Hepatocyte (in vitro differentiated cells): ENCODE measurements around the gene FLT4. TPM values are rescaled to one million over a fixed set of nuclear protein-coding genes. Genes with fewer than 3 reads are reported as not detected.
A peak's percentile ranks its signal among the peaks of the same experiment; 100 is the strongest.

Experiments used
- DNase-seq: peaks from one replicate; pipeline ENCODE4 v3.0.0-alpha.2; 2016; ENCODE audit warnings: low spot score
- H2AFZ ChIP-seq: fragments of 200-600 bp; sonication (generic); 2 replicates; pipeline ENCODE4 v1.6.0; 2016; ENCODE audit warnings: antibody characterized with exemption, mild to moderate bottlenecking
- H3K27ac ChIP-seq: fragments of 200-600 bp; sonication (generic); 2 replicates; pipeline ENCODE4 v1.5.1; 2016; ENCODE audit warnings: mild to moderate bottlenecking
- H3K27me3 ChIP-seq: fragments of 200-600 bp; sonication (generic); 2 replicates; pipeline ENCODE4 v1.6.1; 2016
- H3K36me3 ChIP-seq: fragments of 200-600 bp; sonication (generic); replicated peaks from 2 replicates; pipeline ENCODE4 v1.5.1; 2016; ENCODE audit warnings: low read depth; ENCODE audit not compliant: insufficient read depth
- H3K4me1 ChIP-seq: fragments of 200-600 bp; sonication (generic); 2 replicates; pipeline ENCODE4 v1.5.1; 2016; ENCODE audit warnings: mild to moderate bottlenecking, moderate library complexity; ENCODE audit not compliant: insufficient read depth
- H3K4me2 ChIP-seq: fragments of 200-600 bp; sonication (generic); 2 replicates; pipeline ENCODE4 v1.6.0; 2016
- H3K4me3 ChIP-seq: fragments of 200-600 bp; sonication (generic); 2 replicates; pipeline ENCODE4 v1.5.1; 2016; ENCODE audit warnings: mild to moderate bottlenecking
- H3K79me2 ChIP-seq: fragments of 200-600 bp; sonication (generic); 2 replicates; pipeline ENCODE4 v1.6.0; 2017; ENCODE audit warnings: mild to moderate bottlenecking
- H3K9me2 ChIP-seq: fragments of 200-600 bp; sonication (generic); replicated peaks from 2 replicates; pipeline ENCODE4 v1.6.0; 2017; ENCODE audit warnings: mild to moderate bottlenecking; ENCODE audit not compliant: insufficient read depth
- H3K9me3 ChIP-seq: fragments of 200-600 bp; sonication (generic); 2 replicates; pipeline ENCODE4 v1.5.1; 2016; ENCODE audit warnings: low read depth, mild to moderate bottlenecking
- H4K20me1 ChIP-seq: fragments of 200-600 bp; sonication (generic); 2 replicates; pipeline ENCODE4 v1.6.0; 2016; ENCODE audit warnings: mild to moderate bottlenecking; ENCODE audit not compliant: insufficient read depth, poor library complexity, severe bottlenecking
- CTCF ChIP-seq: fragments of 200-600 bp; sonication (generic); IDR thresholded peaks from 2 replicates; pipeline ENCODE4 v1.5.1; 2016; ENCODE audit warnings: antibody characterized with exemption, mild to moderate bottlenecking; ENCODE audit not compliant: poor library complexity
- EZH2 ChIP-seq: fragments of 200-600 bp; sonication (generic); IDR thresholded peaks from 2 replicates; pipeline ENCODE4 v1.6.1; 2016; ENCODE audit warnings: antibody characterized with exemption, mild to moderate bottlenecking, borderline replicate concordance
- EZH2phosphoT487 ChIP-seq: fragments of 200-600 bp; sonication (generic); IDR thresholded peaks from one replicate; pipeline ENCODE4 v1.6.1; 2018; ENCODE audit warnings: antibody characterized with exemption, mild to moderate bottlenecking, low read depth, moderate library complexity; ENCODE audit not compliant: unreplicated experiment, severe bottlenecking
- WGBS: methylation state at CpG from one replicate; pipeline ENCODE4 v1.1.6; 2016; ENCODE audit warnings: low lambda C conversion rate; ENCODE audit errors: missing lambda C conversion rate; 5-methylcytosine and 5-hydroxymethylcytosine counted together
- polyA plus RNA-seq: library from polyadenylated mRNA; unstranded; fragments of >200 nt; fragmentation: Nextera tagmentation; extraction: Ambion mirVana; gene quantifications from 2 replicates; pipeline ENCODE4 v1.2.1, GENCODE V29; 2016
- total RNA-seq: library from RNA; depleted of rRNA; stranded (reverse); fragments of >200 nt; gene quantifications from 2 replicates; pipeline ENCODE4 v1.2.3, GENCODE V29; 2014

FLT4 gene
- total and polyA plus RNA-seq, 2 experiments from 2014 or later: 0.83 to 0.90 TPM

DNA sequence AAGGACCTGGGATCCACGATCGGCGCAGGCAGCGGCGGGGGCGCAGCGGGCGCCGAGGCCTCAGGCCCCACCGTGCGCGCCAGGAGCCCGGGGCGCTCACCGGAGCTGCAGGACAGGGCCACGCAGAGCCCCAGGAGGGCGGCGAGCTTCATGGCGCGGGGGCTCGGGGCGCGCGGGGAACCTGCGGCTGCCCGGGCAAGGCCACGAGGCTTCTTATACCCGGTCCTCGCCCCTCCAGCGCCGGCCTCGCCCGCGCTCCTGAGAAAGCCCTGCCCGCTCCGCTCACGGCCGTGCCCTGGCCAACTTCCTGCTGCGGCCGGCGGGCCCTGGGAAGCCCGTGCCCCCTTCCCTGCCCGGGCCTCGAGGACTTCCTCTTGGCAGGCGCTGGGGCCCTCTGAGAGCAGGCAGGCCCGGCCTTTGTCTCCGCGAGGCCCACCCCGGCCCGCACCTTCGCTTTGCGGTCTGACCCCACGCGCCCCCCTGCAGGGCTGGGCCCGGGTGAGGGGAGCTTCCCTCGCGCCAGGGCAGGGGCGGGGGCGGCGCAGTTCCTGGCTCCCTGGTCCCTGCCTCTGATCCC, 58.0 kb downstream of the FLT4 start, which contains the start of gene SCGB3A1:
TSS of gene SCGB3A1 (minus strand) at position 189 of the 577 bp plus-strand sequence. CDS start at position 152, 37 bp downstream.
- Histone ChIP-seq H3K4me2 (peak within 1 kb of the TSS; percentile 83), H3K9me2 (no peaks in the 10 kb centered on the region), H3K4me3 (no peak within 1 kb of the TSS), H3K27ac (no peak within 1 kb of the TSS), H3K79me2 (no peaks in the 10 kb centered on the region), H3K9me3 (no peaks in the 10 kb centered on the region), H4K20me1 (no peaks in the 10 kb centered on the region), H3K27me3 (peaks cover 62% of the 10 kb centered on the region), H3K4me1 (peaks cover 8% of the 10 kb centered on the region), H3K36me3 (no peaks in the 10 kb centered on the region), H2AFZ (no peak within 1 kb of the TSS)
- TF ChIP-seq EZH2: peak; percentile 11
- no peak for TF ChIP-seq EZH2phosphoT487
- TF ChIP-seq CTCF: no peak
- DNase-seq: no peak
- WGBS: 10% methylated on average over 22 of the region's 60 CpGs

DNA sequence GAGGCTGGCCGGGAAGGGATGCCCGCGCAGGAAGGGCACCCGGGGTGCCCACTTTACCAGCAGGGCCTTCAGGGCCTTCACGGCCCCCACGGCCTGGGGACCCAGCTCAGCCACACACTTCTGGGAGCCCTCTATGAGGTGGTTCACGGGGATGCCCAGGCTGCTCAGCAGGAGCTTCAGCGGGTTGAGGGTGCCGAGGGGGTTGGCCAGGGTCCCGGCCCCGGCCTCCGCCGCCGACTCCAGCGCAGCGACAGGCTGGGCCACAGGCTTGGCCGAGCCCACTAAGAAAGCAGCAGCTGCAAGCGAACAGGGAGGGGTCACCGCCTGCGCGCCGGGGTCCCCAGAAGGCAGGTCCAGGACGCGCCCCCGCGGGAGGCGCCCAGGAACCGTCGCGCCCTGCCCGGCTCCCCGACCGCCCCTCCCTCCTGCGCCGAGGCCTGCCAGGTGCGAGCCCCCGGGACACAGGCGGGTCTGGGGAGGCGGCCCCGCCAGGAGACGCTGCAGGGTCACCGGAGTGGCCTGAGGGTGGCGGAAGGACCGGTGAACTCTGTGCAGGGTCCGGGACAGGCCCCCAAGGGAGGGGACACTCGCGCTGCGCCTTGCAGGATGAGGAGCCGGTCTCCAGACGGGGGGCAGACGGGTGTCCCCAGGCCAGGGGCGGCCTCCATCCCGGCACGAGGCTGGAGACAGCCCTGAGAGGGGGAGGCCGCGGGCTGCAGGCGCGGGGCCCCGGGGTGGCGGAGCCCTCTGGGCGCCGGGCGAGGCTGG, 58.7 kb downstream of the FLT4 start:
- Histone ChIP-seq H3K9me3 (no peaks in the 10 kb centered on the region), H2AFZ (no peak overlapping the region), H3K27me3 (peaks cover 62% of the 10 kb centered on the region), H3K9me2 (no peaks in the 10 kb centered on the region), H3K4me2 (peak overlapping the region; percentile 83), H3K4me1 (peaks cover 8% of the 10 kb centered on the region), H3K79me2 (no peaks in the 10 kb centered on the region), H3K4me3 (no peak overlapping the region), H4K20me1 (no peaks in the 10 kb centered on the region), H3K27ac (no peak overlapping the region), H3K36me3 (no peaks in the 10 kb centered on the region)
- no peak for DNase-seq
- TF ChIP-seq CTCF (no peak), EZH2 (peak; percentile 71)
- 4% methylated on average over 41 of the region's 63 CpGs for WGBS

DNA sequence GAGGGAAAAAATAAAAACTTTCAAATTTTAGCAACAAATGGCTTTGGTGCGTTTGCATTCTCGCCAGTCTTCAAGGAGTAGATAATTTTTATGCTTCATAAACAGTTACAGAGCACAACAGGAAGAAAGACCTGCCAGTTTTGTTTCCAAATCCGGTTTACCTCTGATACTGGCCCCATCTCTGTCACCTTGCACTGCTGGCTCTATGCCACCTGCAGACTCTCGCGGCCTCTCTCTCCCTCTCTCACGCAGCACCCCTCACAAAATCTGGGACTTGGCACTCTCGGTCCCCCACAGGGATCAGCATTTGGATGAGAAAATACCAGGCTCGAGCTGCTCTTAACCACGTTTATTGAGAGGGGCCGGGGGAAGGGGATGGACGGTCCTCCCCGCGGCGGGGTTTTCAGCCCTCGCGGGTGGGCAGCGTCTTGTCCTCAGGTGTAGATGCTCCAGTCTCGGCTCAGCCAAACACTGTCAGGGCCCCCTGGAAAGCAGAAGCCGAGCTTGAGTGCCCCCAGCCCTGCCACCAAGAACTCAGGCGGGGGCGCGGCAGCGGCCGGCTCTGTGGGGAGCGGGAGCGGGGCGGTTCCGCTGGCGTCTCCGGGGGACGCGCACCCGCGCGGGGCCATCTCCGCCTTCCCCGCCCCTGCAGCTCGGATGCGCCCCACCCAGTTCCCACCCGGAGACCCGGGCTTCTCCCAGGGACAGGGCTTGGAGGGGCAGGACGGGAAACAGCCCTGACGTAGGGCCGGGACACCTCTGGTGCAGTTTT, 59.4 kb downstream of the FLT4 start:
- H3K4me1 ChIP-seq: peaks cover 8% of the 10 kb centered on the region
- H3K9me3 ChIP-seq: no peaks in the 10 kb centered on the region
- peaks cover 62% of the 10 kb centered on the region for H3K27me3 ChIP-seq
- H3K36me3 ChIP-seq: no peaks in the 10 kb centered on the region
- no peaks in the 10 kb centered on the region for H4K20me1 ChIP-seq
- WGBS: 17% methylated on average over 30 of the region's 44 CpGs
- no peak overlapping the region for H2AFZ ChIP-seq
- DNase-seq: no peak
- peak overlapping the region; percentile 83 for H3K4me2 ChIP-seq
- no peak overlapping the region for H3K27ac ChIP-seq
- H3K4me3 ChIP-seq: no peak overlapping the region
- no peak for TF ChIP-seq EZH2phosphoT487
- TF ChIP-seq CTCF: no peak
- peak; percentile 50 for TF ChIP-seq EZH2
- H3K79me2 ChIP-seq: no peaks in the 10 kb centered on the region
- H3K9me2 ChIP-seq: no peaks in the 10 kb centered on the region
